GM19240 (cell line): ENCODE results near the gene LECT2.

Source experiments
- DNase-seq: peaks from one replicate; pipeline ENCODE4 v3.0.0; 2011; ENCODE audit warnings: low spot score; ENCODE audit not compliant: insufficient read length

The LECT2 gene

DNA sequence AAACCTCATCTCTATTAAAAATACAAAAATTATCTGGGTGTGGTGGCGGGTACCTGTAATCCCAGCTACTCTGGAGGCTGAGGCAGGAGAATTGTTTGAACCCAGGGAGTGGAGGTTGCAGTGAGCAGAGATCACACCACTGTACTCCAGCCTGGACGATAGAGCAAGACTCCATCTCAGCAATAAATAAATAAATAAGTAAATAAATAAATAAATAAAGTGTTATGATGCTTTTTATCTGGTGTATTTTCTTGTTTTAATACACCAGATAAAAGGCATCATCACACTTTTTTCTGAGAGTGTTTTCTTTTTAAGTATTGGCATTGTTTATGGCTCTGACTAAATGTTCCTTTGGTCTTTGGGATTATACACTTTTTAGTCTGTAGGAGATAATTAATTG, 24.2 kb upstream of the LECT2 start:
- no peak for DNase-seq

DNA sequence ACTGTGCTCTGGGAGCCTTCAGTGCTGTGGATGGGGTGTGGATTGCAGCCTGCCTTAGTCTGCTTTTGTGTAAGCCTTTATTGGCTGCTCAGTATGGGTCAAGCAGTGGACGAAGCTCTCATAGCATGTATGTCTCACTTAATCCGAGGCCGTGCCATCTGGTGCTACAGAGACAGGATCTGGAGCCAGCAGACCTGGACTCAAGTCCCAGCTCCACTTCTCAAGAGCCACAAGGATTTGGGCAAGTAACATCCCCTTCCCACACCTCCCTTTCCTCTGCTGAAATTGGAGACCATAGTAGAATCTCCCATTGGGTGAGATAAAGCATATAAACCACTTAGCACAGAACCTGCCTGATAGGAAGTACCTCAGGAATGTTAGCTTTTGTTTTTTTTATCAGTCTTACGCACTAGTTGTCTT, 23.4 kb upstream of the LECT2 start:
- DNase-seq, result no peak

DNA sequence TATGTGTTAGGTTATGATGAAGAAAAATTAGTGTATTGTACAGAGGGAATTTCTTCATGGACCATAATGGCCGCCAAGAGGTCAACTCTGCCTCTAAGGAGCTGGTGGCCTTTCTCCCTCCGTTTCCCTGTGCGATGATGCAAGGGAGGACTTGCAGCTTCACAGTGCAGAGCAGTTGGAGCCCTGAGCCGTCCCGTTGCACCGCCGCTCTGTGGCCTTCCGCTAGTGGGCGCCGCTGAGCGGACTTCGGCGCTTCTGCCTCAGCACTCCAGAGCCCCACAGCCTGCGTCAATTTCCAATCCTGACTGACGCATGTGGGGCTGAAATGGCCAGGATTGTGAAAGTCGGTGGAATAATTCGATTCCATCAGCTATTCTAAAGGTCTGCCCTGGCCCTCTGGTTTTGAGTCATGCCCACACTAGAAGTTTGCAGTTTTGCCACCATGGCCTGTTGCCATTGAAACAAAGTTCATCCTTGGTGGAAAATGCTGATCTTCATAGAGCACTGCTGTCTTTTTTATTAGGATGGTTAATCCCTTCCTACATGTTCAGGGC, 22.7 kb upstream of the LECT2 start:
- DNase-seq, result no peak

DNA sequence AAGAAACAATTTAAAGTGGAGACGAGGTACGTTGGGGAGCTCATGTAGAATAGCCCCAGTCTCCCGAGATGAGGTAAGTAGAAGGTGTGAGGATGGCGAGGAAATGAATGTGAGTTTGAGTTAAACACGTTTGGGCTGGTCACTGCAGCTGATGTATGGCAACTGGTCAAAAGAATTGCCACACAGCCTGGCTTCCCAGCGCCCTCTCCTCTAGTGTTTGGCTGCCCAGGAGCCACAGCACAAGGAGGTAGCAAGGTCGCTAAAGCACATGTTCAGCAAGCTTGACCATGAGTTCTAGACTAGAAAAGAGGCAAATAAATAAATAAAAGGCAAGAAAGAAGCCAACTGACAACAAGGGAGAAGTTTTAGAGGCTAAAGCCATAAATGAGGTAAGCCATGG, 21.4 kb upstream of the LECT2 start:
- DNase-seq, result no peak

GRCh38 chr5:135975122-135975521, 20.3 kb upstream of the LECT2 start:
- DNase-seq, result no peak

- DNase-seq, result no peak
These were observed 19.3 kb upstream of the LECT2 start for GRCh38 chr5:135974021-135974600.

DNA sequence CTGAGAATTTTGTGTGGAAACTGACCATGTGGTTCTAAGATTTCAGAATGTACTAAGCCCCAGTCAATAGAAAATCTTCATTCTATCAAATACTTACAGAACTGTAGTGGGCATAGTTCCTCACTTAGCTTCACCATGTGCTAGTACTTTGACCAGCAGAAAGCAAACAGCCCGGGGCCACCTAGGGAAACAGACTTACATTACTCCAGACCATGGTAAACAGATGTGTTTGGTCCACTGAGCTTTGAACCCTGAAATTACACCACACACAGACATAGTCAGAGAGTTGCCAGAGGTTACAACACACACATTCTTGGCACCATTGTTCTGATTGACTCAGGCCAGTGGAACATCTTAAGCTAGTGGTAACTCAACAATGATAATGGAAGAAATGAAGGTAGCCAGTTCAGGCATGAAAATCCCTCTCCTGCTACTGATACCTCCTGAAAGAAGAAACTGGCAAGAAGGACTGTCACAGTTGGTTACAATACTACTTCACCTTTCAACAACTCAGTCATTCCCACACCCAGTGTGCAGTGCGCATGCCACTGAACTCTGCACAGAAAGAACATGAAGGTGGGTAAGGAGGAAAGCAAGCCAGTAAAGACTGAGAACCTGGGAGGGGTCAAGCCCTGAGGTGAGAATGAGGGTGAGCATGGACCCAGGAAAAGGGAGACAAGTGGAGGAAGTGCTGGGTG, 18.7 kb upstream of the LECT2 start:
- DNase-seq, result no peak

GRCh38 chr5:135971701-135972100, 16.9 kb upstream of the LECT2 start:
- DNase-seq, result no peak

- DNase-seq, result no peak
These were observed 12.0 kb upstream of the LECT2 start for GRCh38 chr5:135966790-135967189.

- no peak for DNase-seq
These were observed 11.4 kb upstream of the LECT2 start for GRCh38 chr5:135966165-135966564.

GRCh38 chr5:135965504-135965903, 10.7 kb upstream of the LECT2 start:
- DNase-seq, result no peak

GRCh38 chr5:135964670-135965320, 10.0 kb upstream of the LECT2 start:
- no peak for DNase-seq

DNA sequence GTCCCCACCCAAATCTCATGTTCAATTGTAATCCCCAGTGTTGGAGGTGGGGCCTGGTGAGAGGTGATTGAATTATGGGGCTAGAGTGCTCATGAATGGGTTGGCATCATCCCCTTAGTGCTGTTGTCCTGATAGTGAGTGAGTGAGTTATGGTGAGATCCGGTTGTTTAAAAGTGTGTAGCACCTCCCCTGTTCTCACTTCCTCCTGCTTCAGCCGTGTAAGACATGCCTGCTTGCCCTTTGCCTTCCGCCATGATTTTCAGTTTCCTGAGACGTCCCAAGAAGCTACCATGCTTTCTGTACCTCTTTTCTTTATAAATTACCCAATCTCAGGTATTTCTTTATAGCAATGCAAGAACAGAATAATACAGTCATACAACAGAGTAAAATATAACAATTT, 742 bp upstream of the LECT2 start:
- no peak for DNase-seq

- DNase-seq, result no peak
These were observed 933 bp downstream of the LECT2 start for GRCh38 chr5:135953850-135954249.

- no peak for DNase-seq
These were observed 2.1 kb downstream of the LECT2 start for GRCh38 chr5:135952683-135953082.

DNA sequence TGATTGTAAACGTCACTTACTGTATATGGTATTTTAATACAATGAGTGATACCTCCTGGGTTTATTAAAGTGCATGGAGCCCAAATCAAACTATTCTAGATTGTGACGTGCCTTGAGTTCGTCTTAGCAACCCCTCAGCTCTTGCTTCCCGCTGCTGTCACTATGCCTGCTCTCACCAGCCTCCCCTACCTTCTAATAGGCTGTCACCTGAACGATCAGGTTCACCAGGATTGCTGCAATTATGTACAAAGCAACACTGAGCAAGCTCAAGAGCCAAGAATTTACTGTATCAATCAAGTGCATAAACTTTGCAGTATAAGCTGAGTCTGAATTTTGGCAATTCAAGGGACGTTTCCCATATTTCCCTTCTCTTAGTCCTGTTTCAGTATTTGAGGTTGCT, 3.0 kb downstream of the LECT2 start:
- no peak for DNase-seq

- DNase-seq, result no peak
These were observed 3.5 kb downstream of the LECT2 start for GRCh38 chr5:135951257-135951656.

DNA sequence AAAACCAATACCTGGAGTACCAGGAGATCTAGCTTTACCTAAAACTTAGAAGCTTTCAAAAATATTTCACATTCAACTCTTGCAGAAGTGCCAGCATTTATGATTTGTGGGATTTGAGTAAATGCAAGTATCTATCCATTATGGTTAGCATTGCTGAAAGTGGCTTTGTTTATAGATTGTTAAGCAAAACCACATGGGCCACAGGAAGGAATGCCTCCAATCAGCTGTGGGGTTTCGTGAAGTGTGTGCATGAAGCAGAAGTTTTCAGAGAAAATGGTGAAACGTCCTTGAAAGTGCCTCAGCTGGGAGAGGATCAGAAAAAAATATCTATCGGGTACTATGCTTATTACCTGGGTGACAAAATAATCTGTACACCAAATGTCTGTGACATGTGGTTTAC, 4.2 kb downstream of the LECT2 start:
- DNase-seq, result no peak

DNA sequence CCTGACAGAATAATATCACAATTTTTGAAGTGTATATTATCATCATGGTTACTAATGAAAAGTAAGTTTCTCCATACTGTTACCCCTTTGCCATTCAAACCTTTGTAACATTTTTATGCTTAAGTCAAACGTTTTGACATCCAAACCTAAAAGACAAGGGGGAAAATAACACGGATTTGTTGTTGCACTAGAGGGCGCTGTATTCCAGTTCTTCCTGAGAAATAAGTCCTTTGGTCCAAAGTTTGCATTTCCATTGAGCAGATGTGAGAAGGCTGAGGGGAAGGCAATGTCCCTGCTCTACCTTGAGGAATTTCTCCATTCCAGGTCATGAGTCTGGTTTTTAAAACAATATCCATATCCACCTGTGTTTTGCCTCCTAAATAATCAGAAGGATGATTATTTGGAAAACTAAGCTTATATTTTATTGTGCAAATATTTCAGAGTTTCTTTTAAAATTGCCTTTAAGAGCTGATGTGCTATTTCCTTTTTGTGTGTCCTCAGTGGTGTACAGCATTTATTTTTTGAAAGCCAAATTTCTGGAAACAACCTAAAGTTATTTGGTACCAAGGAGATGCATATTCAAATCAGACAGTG, 9.7 kb downstream of the LECT2 start:
- peak; percentile 12 for DNase-seq

- no peak for DNase-seq
These were observed 10.2 kb downstream of the LECT2 start for GRCh38 chr5:135944564-135944963.

GRCh38 chr5:135942202-135942771, 12.5 kb downstream of the LECT2 start:
- no peak for DNase-seq

GRCh38 chr5:135941711-135942110, 13.1 kb downstream of the LECT2 start:
- no peak for DNase-seq
